Progenitor cell of endocrine pancreas (in vitro differentiated cells): ENCODE data around the gene TRAF2. TPM values are rescaled to one million over a fixed set of nuclear protein-coding genes. Genes with fewer than 3 reads are reported as not detected.

Experiments
- DNase-seq: peaks from one replicate; pipeline ENCODE4 v3.0.0; 2021; ENCODE audit warnings: low spot score; ENCODE audit not compliant: unreplicated experiment
- H3K27ac Mint-ChIP-seq: 2 replicates; pipeline ENCODE4 v1.8.0; 2021; ENCODE audit warnings: mild to moderate bottlenecking, moderate library complexity, mixed read lengths
- H3K27me3 Mint-ChIP-seq: 2 replicates; pipeline ENCODE4 v1.8.0; 2021; ENCODE audit warnings: mixed read lengths
- H3K36me3 Mint-ChIP-seq: 2 replicates; pipeline ENCODE4 v1.8.0; 2022; ENCODE audit warnings: mixed read lengths; ENCODE audit not compliant: insufficient read depth
- H3K4me1 Mint-ChIP-seq: 2 replicates; pipeline ENCODE4 v1.8.0; 2021; ENCODE audit warnings: low read depth, mixed read lengths
- H3K4me3 Mint-ChIP-seq: 2 replicates; pipeline ENCODE4 v1.8.0; 2021; ENCODE audit warnings: low read depth, mild to moderate bottlenecking, moderate library complexity, mixed read lengths
- H3K9me3 Mint-ChIP-seq: 2 replicates; pipeline ENCODE4 v1.8.0; 2021; ENCODE audit warnings: low read depth, mixed read lengths
- total RNA-seq: library from RNA; stranded (reverse); gene quantifications from 2 replicates; pipeline ENCODE4 v1.2.1, GENCODE V29; 2021
- TF ChIP-seq, protein P1 (sequence below): fragments of 200-600 bp; sonication (generic); IDR thresholded peaks from one replicate; pipeline ENCODE4 v1.5.0; 2021; ENCODE audit warnings: antibody characterized with exemption, mild to moderate bottlenecking; ENCODE audit not compliant: unreplicated experiment

The TRAF2 gene
- total RNA-seq, 1 donor from 2014 or later: 23.4 TPM

DNA sequence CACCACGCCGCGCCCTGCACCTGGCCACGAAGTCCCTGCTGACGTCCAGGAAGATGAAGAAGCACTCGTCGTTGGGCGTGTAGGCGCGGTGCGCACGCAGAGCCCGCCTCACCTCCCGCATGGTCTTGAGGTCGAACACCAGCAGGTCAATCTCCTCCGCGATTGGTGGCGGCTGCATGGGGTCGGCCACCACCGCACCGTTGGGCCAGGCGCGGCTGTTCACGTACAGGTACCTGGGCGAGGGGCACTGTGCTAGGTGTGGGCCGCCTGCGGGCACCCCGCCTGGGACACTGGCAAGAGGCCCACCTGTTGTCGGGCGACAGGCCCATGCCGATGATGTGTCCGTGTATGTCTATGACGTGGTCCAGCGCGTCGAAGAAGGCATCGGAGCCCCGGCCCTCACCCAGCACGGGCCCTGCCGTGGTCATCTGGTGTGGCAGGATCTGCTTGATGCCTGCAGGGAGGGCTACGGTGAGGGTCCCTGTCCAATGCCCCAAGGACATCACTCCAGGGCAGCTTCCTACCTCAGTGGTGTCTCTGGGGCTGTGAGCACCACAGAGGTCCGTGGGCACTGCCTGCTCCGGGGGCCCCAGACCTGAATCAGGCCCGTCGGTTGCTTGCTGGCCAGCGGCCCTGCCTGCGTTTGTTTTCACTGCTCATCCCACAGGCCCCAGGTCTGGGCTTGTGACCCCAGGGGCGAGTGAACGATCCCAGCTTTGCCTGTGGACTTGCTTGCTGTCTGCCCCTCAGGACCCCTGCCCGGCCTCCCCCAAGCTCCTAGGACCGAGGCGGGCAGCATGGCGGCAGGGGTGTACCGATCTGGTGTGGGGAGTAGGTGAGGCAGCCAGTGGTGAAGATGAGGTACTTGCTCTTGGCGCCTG, 55.2 kb downstream of the TRAF2 start:
- H3K9me3 Mint-ChIP-seq: no peaks in the 10 kb centered on the region
- no peak for DNase-seq
- H3K27ac Mint-ChIP-seq: no peak overlapping the region
- TF ChIP-seq, protein P1, sequence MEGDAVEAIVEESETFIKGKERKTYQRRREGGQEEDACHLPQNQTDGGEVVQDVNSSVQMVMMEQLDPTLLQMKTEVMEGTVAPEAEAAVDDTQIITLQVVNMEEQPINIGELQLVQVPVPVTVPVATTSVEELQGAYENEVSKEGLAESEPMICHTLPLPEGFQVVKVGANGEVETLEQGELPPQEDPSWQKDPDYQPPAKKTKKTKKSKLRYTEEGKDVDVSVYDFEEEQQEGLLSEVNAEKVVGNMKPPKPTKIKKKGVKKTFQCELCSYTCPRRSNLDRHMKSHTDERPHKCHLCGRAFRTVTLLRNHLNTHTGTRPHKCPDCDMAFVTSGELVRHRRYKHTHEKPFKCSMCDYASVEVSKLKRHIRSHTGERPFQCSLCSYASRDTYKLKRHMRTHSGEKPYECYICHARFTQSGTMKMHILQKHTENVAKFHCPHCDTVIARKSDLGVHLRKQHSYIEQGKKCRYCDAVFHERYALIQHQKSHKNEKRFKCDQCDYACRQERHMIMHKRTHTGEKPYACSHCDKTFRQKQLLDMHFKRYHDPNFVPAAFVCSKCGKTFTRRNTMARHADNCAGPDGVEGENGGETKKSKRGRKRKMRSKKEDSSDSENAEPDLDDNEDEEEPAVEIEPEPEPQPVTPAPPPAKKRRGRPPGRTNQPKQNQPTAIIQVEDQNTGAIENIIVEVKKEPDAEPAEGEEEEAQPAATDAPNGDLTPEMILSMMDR: no peak
- H3K27me3 Mint-ChIP-seq: no peaks in the 10 kb centered on the region
- peaks cover 2% of the 10 kb centered on the region for H3K36me3 Mint-ChIP-seq
- no peak overlapping the region for H3K4me3 Mint-ChIP-seq
- no peaks in the 10 kb centered on the region for H3K4me1 Mint-ChIP-seq

DNA sequence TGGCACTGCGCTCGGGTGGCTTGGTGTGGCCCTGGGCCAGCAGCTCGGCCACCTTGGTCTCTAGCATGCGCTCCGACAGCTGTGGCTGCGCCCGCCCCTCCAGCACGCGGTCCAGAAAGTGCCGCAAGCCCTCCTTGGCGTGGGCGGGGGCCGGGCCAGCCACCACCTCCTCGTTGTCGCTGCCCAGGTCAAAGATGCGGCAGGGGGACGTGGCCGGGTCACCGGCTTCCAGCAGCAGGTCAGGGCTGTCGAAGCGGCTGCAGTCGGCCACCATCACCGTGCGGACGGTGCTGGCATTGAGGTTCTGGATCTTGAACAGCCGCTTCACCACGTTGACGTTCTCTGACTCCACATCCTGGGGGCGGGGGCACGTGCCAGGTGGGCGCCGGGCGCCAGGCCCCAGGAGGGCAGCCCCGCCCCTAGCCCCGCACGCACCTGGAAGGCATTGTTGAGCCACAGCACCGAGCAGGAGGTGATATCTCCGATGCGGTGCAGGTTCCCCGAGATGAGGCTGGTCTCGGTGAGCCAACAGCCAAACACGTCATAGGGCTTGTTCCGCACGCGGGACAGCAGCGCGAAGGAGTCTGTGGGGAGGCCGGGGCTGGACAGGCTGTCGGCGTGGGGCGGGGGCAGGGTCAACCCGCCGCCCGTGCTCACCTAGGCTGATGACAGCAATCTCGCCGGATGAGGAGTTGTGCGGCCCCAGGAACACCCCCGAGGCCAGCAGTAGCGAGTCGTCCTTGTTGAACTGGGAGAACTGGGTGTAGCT, 56.0 kb downstream of the TRAF2 start:
- H3K4me1 Mint-ChIP-seq: no peaks in the 10 kb centered on the region
- no peak overlapping the region for H3K27ac Mint-ChIP-seq
- DNase-seq: no peak
- peaks cover 2% of the 10 kb centered on the region for H3K36me3 Mint-ChIP-seq
- H3K27me3 Mint-ChIP-seq: no peaks in the 10 kb centered on the region
- TF ChIP-seq, protein P1: no peak
- peak overlapping the region; percentile 38 for H3K4me3 Mint-ChIP-seq
- no peaks in the 10 kb centered on the region for H3K9me3 Mint-ChIP-seq

DNA sequence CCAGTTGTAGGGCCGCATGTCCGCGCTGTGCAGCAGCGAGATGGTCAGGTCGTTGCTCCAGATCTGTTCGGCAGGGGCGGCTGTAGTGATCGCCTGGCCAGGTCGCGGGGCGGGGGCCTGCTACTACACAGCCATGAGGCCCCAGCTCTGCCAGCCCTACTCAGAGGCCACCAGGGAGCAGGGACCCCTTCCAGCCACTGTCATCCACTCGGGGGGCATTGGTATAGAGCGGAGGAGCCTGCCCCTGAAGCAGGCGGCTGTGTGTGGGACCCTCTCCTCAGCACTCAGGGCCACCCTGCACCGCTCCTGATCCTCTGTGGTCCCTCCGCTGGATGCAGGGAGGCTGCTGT, 56.5 kb downstream of the TRAF2 start:
- H3K36me3 Mint-ChIP-seq: peaks cover 2% of the 10 kb centered on the region
- no peaks in the 10 kb centered on the region for H3K27me3 Mint-ChIP-seq
- no peak for DNase-seq
- TF ChIP-seq, protein P1: no peak
- H3K4me3 Mint-ChIP-seq: peak overlapping the region; percentile 64
- H3K27ac Mint-ChIP-seq: no peak overlapping the region
- H3K9me3 Mint-ChIP-seq: no peaks in the 10 kb centered on the region
- no peaks in the 10 kb centered on the region for H3K4me1 Mint-ChIP-seq

DNA sequence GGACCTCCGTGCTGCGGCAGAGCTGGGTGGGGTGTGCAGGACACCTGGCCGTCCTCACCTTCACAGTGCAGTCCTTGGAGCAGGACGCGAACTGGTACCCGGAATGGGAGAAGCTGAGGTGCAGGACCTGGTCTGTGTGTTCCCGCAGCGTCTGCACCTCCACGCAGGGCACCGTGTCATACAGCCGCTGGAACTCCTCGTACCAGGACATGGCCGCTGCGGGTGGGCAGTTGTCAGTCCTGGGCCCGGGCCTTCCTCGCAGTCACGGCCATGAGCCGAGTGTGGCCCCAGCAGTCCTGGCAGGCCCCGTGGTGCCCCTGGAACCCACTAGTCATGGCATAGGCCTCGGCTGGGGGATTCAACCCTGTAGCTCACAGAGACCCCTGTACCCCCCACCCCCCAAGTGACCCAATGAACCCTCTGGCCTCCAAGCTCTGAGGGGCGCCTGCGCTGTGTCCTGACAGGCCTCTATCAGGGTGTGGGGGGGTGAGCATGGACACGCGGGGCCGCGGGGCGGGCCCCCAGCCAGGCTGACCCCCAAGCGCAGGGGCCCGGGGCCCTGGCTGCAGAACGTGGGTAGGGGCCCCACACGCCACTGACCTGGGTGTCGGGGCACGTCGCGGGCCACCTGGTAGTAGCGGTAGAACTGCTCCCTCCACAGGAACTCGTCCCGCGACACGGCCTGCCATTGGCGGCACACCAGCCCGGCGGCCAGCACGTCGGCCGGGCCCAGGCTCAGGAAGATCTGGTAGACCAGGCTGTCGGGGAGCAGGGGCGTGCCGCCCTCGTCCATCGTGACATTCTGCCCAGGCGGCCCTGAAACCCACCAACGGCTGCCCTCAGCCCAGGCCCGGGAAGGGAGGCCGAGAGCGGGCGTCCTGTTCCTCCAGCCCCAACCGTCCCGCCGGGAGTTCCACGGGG, 57.2 kb downstream of the TRAF2 start:
- Mint-ChIP-seq H3K4me1 (peaks cover 2% of the 10 kb centered on the region), H3K4me3 (peak overlapping the region; percentile 72), H3K27me3 (no peaks in the 10 kb centered on the region), H3K36me3 (peaks cover under 1% of the 10 kb centered on the region), H3K27ac (no peak overlapping the region), H3K9me3 (no peaks in the 10 kb centered on the region)
- TF ChIP-seq, protein P1: no peak
- DNase-seq: no peak

DNA sequence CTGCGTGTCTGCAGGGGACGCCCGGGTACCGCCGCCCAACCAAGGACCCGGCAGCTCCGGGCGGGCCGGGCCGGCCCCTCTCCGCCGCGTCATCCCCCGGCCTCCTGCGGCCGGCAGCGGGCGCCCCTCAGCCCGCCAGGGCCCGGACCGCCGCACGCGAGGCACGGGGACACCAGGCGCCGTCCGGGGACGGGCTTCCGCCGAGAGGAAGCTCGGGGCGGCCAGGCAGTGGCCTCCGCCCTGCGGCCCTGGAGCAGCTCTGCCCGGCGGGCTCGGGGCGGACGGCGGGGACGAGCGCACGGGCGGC, 57.8 kb downstream of the TRAF2 start:
- no peaks in the 10 kb centered on the region for H3K36me3 Mint-ChIP-seq
- no peaks in the 10 kb centered on the region for H3K9me3 Mint-ChIP-seq
- TF ChIP-seq, protein P1: no peak
- H3K4me1 Mint-ChIP-seq: peaks cover 2% of the 10 kb centered on the region
- peak; percentile 39 for DNase-seq
- H3K4me3 Mint-ChIP-seq: peak overlapping the region; percentile 72
- no peaks in the 10 kb centered on the region for H3K27me3 Mint-ChIP-seq
- H3K27ac Mint-ChIP-seq: no peak overlapping the region
